GM19438 (cell line): ENCODE data around the gene LRRC74B.

Experiments used
- ATAC-seq: cut with Tn5 transposase; IDR thresholded peaks from one replicate; pipeline ENCODE4 v1.9.1; 2021; ENCODE audit warnings: low read depth; ENCODE audit not compliant: unreplicated experiment

The LRRC74B gene

DNA sequence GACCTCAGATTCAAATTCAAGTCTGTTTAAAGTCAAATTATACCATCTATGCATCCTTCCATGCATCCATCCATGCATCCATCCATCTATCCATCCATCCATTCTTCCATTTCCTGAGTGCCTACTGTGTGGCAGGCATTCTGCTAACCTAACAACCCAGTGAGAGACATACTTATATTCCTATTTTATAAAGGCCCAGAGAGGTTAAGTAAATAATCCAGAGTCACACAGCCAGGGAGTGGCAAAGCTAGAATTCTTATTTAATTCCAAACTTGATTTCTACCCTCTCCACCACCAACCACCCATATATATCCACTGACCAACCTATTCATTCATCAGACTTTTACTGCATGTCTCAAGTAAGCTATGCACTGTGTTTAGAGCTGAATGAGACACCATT, 53.8 kb downstream of the LRRC74B start:
- ATAC-seq: no peak

DNA sequence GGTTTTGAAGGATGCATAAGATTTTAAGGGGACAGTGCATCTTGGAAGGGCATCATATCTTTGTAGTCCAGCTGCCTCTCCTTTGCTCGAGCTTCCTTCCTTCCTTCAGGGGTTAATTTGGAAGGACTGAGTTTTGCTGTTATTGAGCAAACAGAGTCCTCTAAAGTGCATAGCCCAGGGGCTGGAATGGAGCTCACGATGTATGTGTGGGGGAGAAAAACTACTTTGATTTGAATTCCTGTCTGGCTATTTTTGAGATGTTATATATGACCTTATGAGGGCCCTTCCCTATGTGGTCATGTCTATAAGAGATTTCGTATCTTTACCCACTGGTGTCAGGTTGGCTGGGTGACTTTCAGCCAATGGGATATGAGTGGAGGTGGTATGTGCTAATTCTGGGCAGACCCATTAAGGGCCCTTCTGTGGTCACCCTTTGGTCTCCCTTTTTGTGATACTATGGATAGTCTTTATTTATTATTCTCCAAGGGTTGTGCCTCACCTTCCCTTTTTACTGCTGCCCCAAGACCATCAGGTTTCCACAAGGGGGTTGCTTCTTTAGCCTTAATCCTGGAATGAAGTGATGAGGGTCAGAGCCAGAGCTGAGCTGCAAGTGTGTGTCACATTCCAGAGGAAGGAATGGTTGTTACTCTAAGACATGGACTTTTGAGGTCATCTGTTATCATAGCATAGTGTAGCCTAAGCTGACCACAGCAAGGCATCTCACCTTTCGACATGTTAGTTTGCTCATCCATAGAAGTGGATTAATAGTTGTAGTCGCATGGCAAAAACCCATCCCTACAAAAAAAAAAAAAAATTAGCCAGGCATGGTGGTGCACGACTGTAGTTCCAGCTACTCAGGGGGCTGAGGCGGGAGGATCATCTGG, 54.6 kb downstream of the LRRC74B start:
- ATAC-seq: no peak

GRCh38 chr22:21101877-21102638, 56.3 kb downstream of the LRRC74B start:
- no peak for ATAC-seq

DNA sequence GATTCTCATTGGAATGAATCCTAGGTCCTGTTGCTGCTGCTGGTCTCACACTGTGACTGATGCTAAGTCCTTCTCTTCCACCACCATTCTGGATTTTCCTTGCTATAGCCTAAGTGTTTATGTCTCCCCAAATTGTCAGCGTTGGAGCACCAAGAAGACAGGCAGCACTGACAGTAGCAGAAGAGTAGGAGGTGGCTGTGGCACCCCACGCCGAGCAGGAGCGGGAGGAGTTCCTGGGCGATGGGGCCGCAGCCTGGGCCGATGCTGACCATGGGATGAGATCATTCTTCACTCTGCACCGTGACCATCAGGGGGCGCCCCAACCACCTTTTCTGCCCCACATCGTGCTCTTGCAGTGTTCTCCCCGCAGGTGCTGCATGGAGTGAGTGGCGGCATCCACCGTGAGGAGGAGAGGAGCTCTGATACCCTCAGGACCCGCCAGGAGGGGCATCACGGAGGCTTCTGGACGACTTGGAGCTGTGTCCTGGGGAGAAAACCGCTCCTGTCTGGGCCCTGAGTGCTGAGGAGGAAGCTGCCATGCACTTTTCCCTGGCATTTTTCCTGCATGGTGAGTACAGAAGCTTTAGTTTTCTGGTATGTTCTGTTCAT, 57.0 kb downstream of the LRRC74B start:
- no peak for ATAC-seq

DNA sequence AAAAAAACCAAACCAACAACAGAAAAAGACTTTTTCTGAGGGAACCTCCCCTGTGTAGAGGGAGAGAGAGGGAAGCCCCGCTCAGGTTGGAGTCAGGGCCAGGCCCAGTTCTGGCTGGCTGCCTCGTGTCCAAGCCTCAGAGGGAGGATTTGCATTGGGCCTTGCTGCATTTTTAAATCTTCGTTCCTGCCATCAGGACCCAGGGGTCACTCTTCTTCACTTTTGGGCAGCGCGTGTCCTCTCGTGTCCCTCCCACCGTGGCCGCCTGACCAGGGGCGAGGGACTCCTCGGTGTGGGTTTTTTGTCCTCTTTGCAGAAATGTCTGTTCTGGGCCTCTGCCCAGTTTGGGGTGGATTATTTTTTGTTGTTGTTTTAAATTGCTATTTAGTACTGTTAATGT, 57.9 kb downstream of the LRRC74B start:
- ATAC-seq: no peak

- no peak for ATAC-seq
Observed at GRCh38 chr22:21104126-21104691, 58.5 kb downstream of the LRRC74B start.

DNA sequence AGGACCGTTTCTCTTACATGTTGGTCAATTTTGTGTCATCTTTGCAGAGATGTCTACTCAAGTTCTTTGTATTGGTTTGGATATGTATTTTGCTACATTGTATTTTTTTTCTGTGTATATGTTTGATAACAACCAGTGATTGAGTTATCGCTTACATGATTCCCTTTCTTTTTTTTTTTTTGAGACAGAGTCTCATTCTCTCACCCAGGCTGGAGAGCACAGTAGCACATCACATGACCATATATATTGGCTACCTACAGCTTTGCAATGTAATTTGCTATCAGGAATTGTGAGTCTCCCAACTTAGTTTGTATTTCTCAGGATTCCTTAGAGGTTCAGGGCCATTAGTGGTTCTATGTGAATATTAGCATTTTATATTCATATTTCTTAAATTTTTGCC, 59.5 kb downstream of the LRRC74B start:
- no peak for ATAC-seq

GRCh38 chr22:21106000-21106399, 60.3 kb downstream of the LRRC74B start:
- no peak for ATAC-seq

DNA sequence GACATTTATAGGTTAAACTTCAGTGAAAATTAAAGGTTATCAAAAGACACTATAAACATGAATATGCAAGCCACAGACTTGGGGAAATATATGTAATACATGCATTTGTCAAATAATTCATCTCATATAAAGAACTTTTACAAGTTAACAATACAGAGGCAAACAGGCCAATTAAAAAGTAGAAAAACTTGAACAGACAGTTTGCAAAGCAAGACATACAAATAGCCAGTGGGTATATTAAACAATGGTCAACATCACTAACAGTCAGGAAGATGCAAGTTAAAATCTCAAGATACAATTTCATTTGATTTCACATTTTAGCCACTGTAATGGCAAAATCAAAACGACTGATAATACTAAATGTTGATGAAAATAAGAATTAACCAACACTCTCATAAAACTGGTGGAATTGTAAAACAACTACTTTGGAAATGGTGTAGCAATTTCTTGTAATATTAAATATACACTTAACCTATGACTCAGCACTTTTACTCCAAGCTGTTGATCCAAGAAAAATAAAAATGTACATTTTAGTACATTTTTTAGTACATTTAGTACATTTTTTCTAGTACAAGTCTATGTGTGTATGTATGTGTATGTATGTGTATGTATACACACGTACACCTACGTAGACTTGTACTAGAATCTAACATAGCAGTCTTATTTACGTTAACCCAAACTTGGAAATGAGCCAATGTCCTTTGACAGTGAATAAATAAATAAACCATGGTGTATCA, 62.8 kb downstream of the LRRC74B start:
- ATAC-seq: no peak
